H1 (cell line): Measurements from ENCODE around the gene METTL6.

ENCODE experiments used
- CHD1 ChIP-seq: IDR thresholded peaks from 2 replicates; pipeline ENCODE4 v1.6.1; 2012; ENCODE audit warnings: low read depth, low read length, improper control_type of control experiment
- EZH2 ChIP-seq: fragments of 200-600 bp; sonication (generic); IDR thresholded peaks from 2 replicates; pipeline ENCODE4 v1.7.1; 2012; ENCODE audit warnings: low read depth, mild to moderate bottlenecking, moderate library complexity, low read length, inconsistent platforms; ENCODE audit not compliant: severe bottlenecking
- JUND ChIP-seq: IDR thresholded peaks from 2 replicates; pipeline ENCODE4 v1.6.1; 2011; ENCODE audit warnings: mild to moderate bottlenecking, improper control_type of control experiment, low read length
- RAD21 ChIP-seq, 2 experiments: IDR thresholded peaks in 1 of 2; conservative IDR thresholded peaks in 1 of 2; 2 replicates each; pipeline ENCODE4 v1.6.1; 2011; ENCODE audit warnings: low read depth in 2 of 2, low read length in 2 of 2, improper control_type of control experiment in 1 of 2, inconsistent platforms in 1 of 2, mild to moderate bottlenecking in 1 of 2, moderate library complexity in 1 of 2
- TF ChIP-seq, protein P1 (sequence below), 3 experiments: IDR thresholded peaks; 1 replicate in 2 of 3; 2 replicates in 1 of 3; pipeline versions ENCODE4 v1.5.1 to v1.6.1; 2011; ENCODE audit warnings: low read length in 3 of 3, mild to moderate bottlenecking in 3 of 3, inconsistent platforms in 2 of 3, low read depth in 1 of 3, moderate library complexity in 1 of 3; ENCODE audit not compliant: insufficient read depth in 1 of 3; ENCODE audit errors: control extremely low read depth in 1 of 3

DNA sequence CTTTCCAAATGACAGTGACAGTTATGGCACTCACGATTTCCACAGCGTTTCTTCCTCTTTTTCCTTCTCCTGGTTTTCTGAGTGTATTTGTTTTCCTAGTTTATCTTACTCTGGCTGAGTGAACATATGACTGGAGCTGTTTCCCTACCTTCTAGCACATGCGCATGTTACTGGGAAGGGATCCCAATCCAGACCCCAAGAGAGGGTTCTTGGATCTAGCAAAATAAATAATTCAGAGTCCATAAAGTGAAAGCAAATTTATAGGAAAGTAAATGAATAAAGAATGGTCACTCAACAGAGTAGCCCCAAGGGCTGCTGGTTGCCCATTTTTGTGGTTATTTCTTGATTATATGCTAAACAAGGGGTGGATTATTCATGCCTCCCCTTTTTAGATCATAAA, 23.8 kb downstream of the METTL6 start:
- no peak for TF ChIP-seq RAD21 (IDR thresholded peaks at IDR 0.05 in 1 of 2, conservative IDR thresholded peaks at IDR 0.05 in 1 of 2; ENCODE audit: low read depth in 2 of 2, low read length in 2 of 2)
- no peak for TF ChIP-seq EZH2
- no peak for TF ChIP-seq CHD1
- no peak for TF ChIP-seq JUND
- TF ChIP-seq, protein P1, sequence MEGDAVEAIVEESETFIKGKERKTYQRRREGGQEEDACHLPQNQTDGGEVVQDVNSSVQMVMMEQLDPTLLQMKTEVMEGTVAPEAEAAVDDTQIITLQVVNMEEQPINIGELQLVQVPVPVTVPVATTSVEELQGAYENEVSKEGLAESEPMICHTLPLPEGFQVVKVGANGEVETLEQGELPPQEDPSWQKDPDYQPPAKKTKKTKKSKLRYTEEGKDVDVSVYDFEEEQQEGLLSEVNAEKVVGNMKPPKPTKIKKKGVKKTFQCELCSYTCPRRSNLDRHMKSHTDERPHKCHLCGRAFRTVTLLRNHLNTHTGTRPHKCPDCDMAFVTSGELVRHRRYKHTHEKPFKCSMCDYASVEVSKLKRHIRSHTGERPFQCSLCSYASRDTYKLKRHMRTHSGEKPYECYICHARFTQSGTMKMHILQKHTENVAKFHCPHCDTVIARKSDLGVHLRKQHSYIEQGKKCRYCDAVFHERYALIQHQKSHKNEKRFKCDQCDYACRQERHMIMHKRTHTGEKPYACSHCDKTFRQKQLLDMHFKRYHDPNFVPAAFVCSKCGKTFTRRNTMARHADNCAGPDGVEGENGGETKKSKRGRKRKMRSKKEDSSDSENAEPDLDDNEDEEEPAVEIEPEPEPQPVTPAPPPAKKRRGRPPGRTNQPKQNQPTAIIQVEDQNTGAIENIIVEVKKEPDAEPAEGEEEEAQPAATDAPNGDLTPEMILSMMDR (IDR thresholded peaks at IDR 0.05; ENCODE audit: control extremely low read depth in 1 of 3, insufficient read depth in 1 of 3, low read depth in 1 of 3, low read length in 3 of 3): no peak
